Stimulated activated CD4-positive, alpha-beta T cell treated with anti-CD3 and anti-CD28 coated beads, Interleukin-1b, Interleukin-23, amount 100 ng/mL, for 1 hour (primary cell): ENCODE results near the gene SUN3.

Source experiments
- DNase-seq, 2 donors: peaks; one replicate each; pipeline ENCODE4 v3.0.0-alpha.2; 2020; ENCODE audit warnings: low read depth in 2 of 2

Gene SUN3

DNA sequence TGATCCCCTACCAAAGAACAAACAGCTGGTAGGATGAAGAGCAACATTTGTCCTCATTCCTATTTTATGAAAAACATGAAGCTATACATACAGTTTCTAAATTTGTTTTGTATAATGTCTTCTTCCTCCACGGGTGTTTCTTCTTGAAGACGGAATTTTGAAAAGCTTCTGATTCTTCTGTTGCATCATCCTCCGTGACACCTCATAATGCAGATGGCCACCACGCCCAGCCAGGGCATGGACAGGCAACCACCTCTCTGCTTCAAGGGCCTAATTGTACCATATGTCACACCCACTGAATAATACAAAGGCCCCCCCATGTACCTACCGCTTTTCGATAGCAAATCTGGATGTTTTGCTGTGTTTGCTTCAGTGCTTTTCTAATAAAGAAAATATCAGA lies at the start of gene SUN3:
Gene SUN3 (minus strand): TSS at position 170 of the 400 bp plus-strand sequence. CDS start 169 bp downstream, at position 1.
- DNase-seq = no peak

GRCh38 chr7:48078470-48078869 lies 49.6 kb upstream of the SUN3 start:
- DNase-seq = no peak

DNA sequence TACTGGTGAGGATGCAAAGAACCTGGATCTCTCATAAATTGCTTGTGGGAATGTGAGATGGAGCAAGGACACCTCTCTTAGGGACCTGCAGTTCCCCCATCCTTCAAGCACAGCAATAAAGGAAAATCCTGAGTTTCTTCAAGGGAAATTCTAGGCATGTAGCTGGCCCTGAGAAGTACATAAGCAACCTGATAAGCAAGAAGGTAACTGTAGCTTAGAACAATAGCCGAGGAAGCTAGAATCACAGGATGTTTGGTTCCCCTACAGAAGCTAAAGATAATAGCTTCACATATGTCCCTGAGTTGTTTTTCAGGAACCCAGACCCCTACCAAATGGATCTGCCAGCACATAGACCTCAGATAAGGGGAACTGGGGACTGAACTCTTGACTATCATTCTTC lies 48.5 kb upstream of the SUN3 start:
- no peak for DNase-seq

DNA sequence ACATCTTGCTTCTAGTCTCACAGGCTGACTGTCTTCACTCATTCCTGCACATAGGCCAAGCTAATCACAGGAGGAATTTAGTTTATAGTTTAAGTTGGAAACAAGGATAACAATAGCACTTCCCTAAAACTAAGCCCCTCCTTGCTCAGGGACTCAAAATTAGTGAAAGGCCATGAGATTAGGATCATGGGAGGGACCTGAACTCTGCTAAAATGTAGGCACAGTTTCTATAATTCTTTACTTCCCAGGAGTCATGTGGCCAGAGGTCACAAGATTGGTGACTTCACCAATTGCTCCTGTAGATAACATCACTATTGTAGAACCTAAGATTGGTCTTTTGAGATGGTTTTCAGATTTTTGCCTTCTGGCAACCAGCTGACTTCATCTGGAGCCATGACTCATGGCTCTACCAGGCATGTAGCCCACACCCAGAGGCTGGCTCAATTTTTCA lies 45.3 kb upstream of the SUN3 start:
- DNase-seq = no peak

GRCh38 chr7:48067475-48067874 lies 38.6 kb upstream of the SUN3 start:
- no peak for DNase-seq

DNA sequence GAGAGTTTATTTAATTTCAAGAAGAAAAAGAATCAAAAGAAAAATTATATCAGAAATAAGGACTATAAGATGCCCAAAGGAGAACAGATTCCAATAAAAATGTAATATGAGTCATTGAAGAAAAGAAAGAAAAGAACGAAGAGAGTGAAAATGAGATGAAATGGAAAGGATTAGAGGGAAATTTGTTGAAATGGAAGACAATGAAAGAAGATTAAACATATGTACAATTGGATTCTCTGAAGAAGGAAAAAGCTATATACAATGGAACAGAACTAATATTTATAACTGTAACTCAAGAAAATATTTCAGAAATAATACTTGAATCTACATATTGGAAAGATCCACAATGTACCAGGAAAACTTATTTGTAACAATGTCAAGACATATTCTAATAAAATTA lies 35.1 kb upstream of the SUN3 start:
- DNase-seq = no peak

GRCh38 chr7:48059706-48060105 lies 30.8 kb upstream of the SUN3 start:
- no peak for DNase-seq

GRCh38 chr7:48058990-48059389 lies 30.1 kb upstream of the SUN3 start:
- no peak for DNase-seq

DNA sequence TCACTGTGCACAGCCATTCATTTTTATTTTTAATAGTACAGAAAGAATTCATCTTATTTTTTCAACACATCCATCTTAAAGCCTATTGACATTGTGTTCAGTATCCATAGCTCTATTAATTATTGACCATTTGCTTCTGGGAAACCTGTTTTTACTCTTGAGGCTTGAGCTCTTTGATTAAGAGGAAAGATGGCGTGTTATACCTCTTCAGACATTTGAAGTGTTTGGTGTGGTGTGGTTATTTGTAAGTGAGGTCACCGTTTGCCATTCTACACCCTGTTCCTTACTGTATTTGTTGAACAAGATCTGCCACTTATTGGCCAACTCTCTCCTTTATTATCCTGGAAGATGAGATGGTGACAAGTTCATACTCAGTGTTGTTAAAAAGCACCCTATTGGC lies 24.8 kb upstream of the SUN3 start:
- DNase-seq = no peak

GRCh38 chr7:48052748-48053147 lies 23.8 kb upstream of the SUN3 start:
- no peak for DNase-seq

DNA sequence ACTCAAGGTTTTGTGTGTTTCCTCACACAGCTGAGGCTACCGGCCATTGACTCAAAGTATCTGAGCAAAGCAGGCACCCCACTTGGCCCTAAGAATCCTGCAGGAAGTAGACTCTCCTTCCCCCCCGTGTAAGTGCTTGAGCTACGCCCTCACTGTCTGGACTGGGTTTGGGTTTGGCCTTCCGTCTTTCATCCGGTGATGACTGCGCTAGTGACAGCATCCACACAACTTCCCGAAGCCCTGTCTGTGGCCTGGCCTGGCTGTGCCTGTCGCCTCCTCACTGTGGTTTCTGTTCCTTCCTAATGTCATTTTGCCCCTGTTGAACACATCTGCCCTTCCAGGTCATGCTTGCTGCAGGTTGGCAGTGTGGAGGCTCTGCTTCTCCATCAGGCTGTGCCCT lies 20.9 kb upstream of the SUN3 start:
- no peak for DNase-seq

GRCh38 chr7:48048113-48048512 lies 19.2 kb upstream of the SUN3 start:
- no peak for DNase-seq

GRCh38 chr7:48046458-48046857 lies 17.6 kb upstream of the SUN3 start:
- DNase-seq = no peak

DNA sequence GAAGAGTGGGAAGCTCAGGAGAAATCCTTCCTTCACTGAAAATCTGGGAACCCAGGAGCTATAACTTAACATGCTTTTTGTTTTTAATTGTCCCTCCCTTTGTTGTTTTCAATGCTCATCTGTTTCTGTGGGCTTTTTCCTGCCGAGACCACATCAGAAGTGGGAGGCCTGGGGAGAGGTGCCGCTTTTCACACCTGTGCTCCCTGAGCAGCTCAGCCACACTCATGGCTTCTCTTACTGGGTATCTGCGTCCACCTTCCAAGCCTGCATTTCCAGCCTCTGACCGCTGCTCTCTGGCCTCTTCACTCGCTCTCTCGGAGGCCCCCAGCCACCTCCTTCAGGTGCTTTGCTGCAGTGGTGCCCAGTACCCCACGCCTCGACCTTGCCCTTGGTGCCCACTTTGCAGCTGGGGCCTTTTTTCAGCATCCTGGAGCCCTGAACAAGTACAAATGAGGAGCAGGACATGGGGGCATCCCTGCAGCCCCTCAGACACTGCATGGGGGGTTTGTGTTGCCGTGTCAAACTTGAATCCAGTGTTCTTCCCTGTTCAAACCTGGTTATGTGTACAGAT lies 16.4 kb upstream of the SUN3 start:
- no peak for DNase-seq

- no peak for DNase-seq
Measured at GRCh38 chr7:48042636-48043035, 13.7 kb upstream of the SUN3 start.

GRCh38 chr7:48042216-48042615 lies 13.3 kb upstream of the SUN3 start:
- DNase-seq = no peak

DNA sequence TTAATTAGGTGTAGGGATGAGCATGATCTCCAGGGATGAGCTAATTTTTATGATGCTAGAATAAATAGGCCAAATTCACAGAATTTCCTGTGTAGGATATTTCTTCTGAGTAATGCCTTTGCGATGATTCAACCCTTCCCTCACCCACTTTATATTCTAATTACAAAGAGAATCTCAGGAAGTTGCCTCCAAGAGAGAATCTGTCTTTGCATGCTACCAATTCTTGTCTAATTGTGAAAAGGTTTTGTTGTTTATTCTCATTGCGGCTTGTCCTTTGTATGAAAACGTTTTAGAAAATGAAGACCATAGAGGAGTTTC lies 12.7 kb upstream of the SUN3 start:
- no peak for DNase-seq

DNA sequence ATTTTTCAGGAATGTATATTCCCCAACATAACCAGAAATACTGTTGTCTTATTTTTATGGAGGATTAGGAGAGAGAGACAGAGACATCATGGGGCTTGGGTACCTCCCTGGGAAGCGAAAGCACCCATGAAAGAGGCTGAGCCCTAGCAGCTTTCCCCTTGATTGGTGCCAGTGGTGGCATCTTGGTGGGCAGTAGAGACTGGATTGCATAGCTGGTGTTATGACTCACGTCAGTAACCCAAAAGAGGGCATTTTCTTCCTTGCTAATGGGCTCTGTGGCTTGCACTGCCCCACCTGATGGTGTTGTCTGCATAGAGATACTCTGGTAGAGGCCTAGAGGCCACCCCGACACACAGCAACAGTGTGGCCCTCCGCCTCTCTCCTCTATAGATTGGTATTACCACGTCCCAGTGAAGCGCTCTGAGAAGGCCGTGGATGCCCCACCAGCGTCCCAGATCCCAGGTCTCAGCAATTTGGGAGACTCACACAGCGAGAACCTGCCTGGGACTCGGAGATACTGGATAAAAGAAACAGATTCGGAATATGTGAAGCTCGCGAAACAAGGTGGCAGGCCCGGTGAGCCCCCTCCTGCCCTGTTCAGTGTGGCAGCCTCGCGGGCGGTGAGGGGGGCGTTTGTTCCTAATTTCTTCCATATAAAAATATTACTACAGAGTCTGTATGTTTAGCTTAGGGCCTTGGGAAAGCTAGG lies 12.2 kb upstream of the SUN3 start:
- DNase-seq = no peak

- no peak for DNase-seq
Measured at GRCh38 chr7:48038815-48039506, 10.1 kb upstream of the SUN3 start.

GRCh38 chr7:48035967-48036478 lies 7.1 kb upstream of the SUN3 start:
- DNase-seq = no peak

DNA sequence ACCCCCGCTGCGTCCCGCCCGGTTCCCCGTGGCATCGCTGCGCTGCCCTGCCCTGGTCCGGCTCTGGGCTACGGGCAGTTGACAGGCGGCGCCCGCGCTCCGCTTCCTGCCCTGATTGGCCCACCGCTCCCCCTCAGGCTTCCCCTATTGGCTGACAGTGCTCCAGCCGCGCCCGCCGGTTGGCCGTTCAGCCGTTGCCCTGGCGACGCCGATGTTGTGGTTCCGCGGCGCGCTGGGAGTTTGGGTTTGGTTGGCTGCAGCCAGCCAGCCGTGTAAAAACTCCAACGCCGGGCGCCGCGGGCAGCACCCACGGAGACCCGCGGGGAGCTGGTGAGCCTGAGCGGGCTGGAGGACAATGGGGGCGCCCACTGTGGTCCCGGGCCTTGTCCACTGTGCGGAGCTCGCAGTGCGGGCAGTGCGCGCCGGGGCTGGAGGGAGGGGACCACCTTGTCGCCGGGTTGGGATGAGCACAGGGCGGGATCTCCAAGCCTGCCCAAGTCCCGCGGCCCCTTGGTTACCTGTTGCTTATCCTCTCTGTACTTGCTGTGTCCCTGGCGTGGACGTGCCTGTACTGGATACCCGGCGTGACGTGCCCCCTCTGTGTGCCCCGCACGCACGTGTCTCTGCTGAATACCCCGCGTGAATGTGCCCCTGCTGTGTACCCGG lies 6.5 kb upstream of the SUN3 start, which contains the start of gene C7orf57:
Gene C7orf57 (plus strand): TSS at position 243 of the 666 bp plus-strand sequence. CDS start 766 bp downstream, outside the sequence.
- DNase-seq = peak; percentile 65 to 71

DNA sequence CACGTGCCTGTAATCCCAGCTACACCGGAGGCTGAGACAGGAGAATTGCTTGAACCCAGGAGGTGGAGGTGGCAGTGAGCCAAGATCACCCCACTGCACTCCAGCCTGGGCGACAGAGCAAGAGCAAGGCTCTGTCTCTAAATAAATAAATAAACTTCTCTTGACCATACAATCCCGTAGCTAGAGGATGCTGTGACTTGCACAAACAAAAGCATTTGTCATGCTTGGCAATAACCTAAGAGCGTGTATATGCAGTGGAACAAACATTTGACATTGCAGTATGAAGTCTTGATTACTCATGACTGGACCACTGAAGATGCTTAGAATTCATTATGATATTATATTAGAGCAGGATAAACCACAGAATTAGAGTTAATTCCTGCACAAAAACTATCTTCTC lies 5.0 kb upstream of the SUN3 start:
- no peak for DNase-seq
